HepG2 (cell line): ENCODE results near the gene ACP1. TPM values are rescaled to one million over a fixed set of nuclear protein-coding genes. Genes with fewer than 3 reads are reported as not detected.

Experiments
- CSRNP1 ChIP-seq: sonication (generic); formaldehyde crosslinking; IDR thresholded peaks from 2 replicates; pipeline ENCODE4 v1.8.1; 2023; ENCODE audit warnings: mild to moderate bottlenecking, missing genetic modification reagents
- GPN1 ChIP-seq: sonication (generic); formaldehyde crosslinking; IDR thresholded peaks from 2 replicates; pipeline ENCODE4 v1.5.1; 2020; ENCODE audit warnings: missing genetic modification reagents, borderline replicate concordance
- KMT2A ChIP-seq: sonication (generic); formaldehyde crosslinking; IDR thresholded peaks from 2 replicates; pipeline ENCODE4 v1.4.0; 2020; ENCODE audit warnings: missing genetic modification reagents
- MTF2 ChIP-seq: sonication (generic); formaldehyde crosslinking; IDR thresholded peaks from 2 replicates; pipeline ENCODE4 v1.5.0; 2020; ENCODE audit warnings: missing genetic modification reagents, borderline replicate concordance
- MYC ChIP-seq: sonication (generic); formaldehyde crosslinking; IDR thresholded peaks from 2 replicates; pipeline ENCODE4 v1.9.0; 2021; ENCODE audit warnings: missing genetic modification reagents, borderline replicate concordance
- MYNN ChIP-seq: sonication (generic); formaldehyde crosslinking; IDR thresholded peaks from 2 replicates; pipeline ENCODE4 v1.4.0; 2020; ENCODE audit warnings: mild to moderate bottlenecking, low read depth, missing genetic modification reagents
- RFX5 ChIP-seq: IDR thresholded peaks from 2 replicates; pipeline ENCODE4 v1.6.1; 2011; ENCODE audit warnings: low read depth, low read length, improper control_type of control experiment
- TFAP4 ChIP-seq: sonication (generic); IDR thresholded peaks from 2 replicates; pipeline ENCODE4 v1.6.1; 2016; ENCODE audit warnings: low read depth, borderline replicate concordance
- USF2 ChIP-seq, 2 experiments: sonication (generic) in 1 of 2; formaldehyde crosslinking in 1 of 2; IDR thresholded peaks; 2 replicates each; pipeline versions ENCODE4 v1.5.1 to v1.6.1; 2011 to 2020; ENCODE audit warnings: borderline replicate concordance in 1 of 2, low read depth in 1 of 2, low read length in 1 of 2, mild to moderate bottlenecking in 1 of 2, missing genetic modification reagents in 1 of 2, moderate library complexity in 1 of 2
- ZFP1 ChIP-seq: IDR thresholded peaks from 2 replicates; pipeline ENCODE4 v1.6.1; 2016
- ZNF136 ChIP-seq: sonication (generic); formaldehyde crosslinking; IDR thresholded peaks from 2 replicates; pipeline ENCODE4 v1.8.1; 2022; ENCODE audit warnings: low read depth, mild to moderate bottlenecking, moderate library complexity, missing genetic modification reagents
- ZNF260 ChIP-seq: sonication (generic); formaldehyde crosslinking; IDR thresholded peaks from 2 replicates; pipeline ENCODE4 v1.4.0; 2020; ENCODE audit warnings: missing genetic modification reagents, low read depth, mild to moderate bottlenecking, borderline replicate concordance
- ZNF446 ChIP-seq: sonication (generic); formaldehyde crosslinking; IDR thresholded peaks from 2 replicates; pipeline ENCODE4 v1.5.0; 2020; ENCODE audit warnings: mild to moderate bottlenecking, missing genetic modification reagents
- ZNF569 ChIP-seq: sonication (generic); formaldehyde crosslinking; IDR thresholded peaks from 2 replicates; pipeline ENCODE4 v1.5.0; 2020; ENCODE audit warnings: mild to moderate bottlenecking, missing genetic modification reagents, moderate library complexity, borderline replicate concordance
- polyA plus RNA-seq, 8 experiments: library from polyadenylated mRNA; depleted of rRNA in 3 of 8; stranded (reverse) in 7 of 8; unstranded in 1 of 8; fragments of >200 nt; fragmentation: Illumina TruSeq in 4 of 8; extraction: Trizol in 4 of 8; gene quantifications; 2 replicates each; pipeline versions ENCODE4 v1.2.1 to v1.2.3, GENCODE V29; 2011 to 2016; ENCODE audit warnings: low read depth in 4 of 8, missing spikeins in 1 of 8, mixed read lengths in 1 of 8; ENCODE audit not compliant: insufficient read depth in 1 of 8
- total RNA-seq, 5 experiments: library from RNA; depleted of rRNA; stranded (reverse); fragments of >200 nt; fragmentation: Illumina TruSeq; extraction: Trizol; gene quantifications; 2 replicates each; pipeline ENCODE4 v1.2.3, GENCODE V29; 2016; ENCODE audit warnings: low read depth in 1 of 5

ACP1 gene
- total and polyA plus RNA-seq, 2 of the 13 experiments (the other 11 are each of a cell fraction or from before 2014, with no cell fraction given) = 246 to 348 TPM

GRCh38 chr2:228518-229278 lies 36.0 kb upstream of the ACP1 start (continued):
- TF ChIP-seq USF2 (IDR thresholded peaks at IDR 0.05; ENCODE audit: low read depth, low read length) (no peak), USF2 (CRISPR knock-in tag; IDR thresholded peaks at IDR 0.05; ENCODE audit: borderline replicate concordance) (no peak), MYC (no peak), ZNF569 (CRISPR knock-in tag) (no peak), MTF2 (no peak), ZNF260 (no peak), GPN1 (CRISPR knock-in tag) (no peak), MYNN (no peak), TFAP4 (no peak), KMT2A (CRISPR knock-in tag) (no peak), CSRNP1 (no peak), ZNF446 (CRISPR knock-in tag) (no peak), ZNF136 (CRISPR knock-in tag) (no peak), RFX5 (no peak), ZFP1 (CRISPR knock-in tag) (no peak)
